KBM-7 (cell line): ENCODE results near the gene GPRIN3.
"Not testable (repeated sequence)": the region's sequence is repeated elsewhere in the genome, so short reads cannot be mapped to it uniquely, and the experiment has no call there.

Source experiments
- DNase-seq: peaks from one replicate; pipeline ENCODE4 v3.0.0-alpha.2; 2015
- in situ Hi-C: fragments of 300-500 bp; cut with MboI; formaldehyde crosslinking; loops from 2 replicates; pipeline ENCODE4 v1.14.3; 2020; ENCODE audit warnings: low sequenced_read_pairs, low pct_unique_long_range_greater_than_20kb, mixed read lengths

Gene GPRIN3

DNA sequence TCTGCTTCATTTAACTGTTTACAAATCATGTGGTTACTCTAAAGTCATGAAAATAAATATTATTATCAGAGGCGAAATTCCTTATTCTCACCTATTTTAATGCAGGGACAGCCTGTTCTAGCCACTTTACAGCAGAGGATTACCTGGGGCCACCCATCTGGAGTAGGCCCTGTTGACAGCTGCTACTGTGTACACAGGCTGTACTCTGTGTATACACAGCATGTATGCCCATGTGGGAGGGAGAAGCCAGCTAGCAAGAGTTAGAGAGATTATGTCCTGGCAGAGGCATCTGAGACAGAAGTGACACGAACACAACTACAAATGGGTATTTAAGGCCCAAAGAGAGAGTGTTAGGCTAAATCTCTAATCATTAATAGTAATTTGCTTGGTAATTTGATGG is 62.1 kb downstream of the GPRIN3 start:
- in situ Hi-C loops: no loop called here
- no peak for DNase-seq

DNA sequence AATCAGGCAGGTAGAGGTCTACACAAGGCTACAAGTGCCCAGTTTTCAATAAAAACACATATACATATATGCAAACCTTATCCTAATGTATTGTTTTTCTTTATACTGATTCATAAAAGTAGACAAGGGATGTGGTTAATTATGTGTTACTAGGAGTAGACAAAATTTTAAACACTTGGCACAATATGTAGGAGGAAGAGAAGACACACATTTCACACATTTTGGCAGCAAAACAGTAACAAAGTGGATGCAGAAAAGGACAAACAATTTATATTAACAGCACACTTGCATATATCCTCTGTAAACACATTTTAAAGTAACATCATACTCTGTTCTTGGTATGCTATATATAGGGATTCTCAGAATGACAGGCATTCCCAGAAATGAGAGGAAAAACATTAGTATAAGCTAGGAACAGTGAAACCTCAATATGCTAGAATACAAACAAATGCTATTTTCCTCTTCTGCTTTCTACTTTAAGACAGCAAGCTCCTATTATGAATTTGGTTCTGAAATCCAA is 63.8 kb downstream of the GPRIN3 start:
- DNase-seq: no peak
- in situ Hi-C loops: no loop called here

DNA sequence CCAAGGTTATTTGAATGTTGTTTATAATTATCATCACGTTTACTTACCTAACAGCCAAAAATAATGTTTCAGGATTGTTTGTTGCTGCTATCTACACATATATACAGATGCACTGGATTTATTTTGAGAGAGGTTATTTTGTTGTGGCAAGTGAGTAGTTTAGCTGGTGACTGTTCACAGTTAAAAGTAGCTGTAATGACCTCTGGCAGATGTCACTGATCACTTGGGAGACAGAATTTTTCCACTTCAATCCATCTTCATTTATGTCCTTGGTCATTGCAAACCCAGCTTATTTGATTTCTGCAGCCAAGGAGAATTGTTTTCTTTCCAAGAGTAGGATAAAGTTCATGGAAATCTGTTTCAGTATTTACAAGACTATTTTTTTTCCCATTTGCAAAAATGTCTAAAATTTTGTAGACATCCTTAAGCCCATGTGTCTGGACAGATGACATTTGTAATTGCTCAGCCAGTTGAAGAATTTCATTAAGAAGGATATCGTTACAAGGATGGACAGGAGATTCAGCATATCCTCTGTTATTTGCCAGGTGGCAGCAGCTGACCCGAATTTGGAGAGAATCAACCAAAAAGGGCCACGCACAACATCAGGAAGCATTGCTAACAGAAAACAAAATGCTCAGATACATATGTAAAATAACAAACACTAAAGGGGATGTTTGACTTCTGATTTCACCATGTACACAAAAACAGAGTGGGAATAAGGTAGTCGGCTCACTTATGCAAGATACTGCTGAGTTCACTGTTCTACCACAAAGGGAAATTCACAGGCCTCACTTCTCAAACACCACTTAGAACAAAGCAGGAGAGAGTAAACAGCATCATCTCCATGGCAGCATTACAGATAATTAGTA is 64.5 kb downstream of the GPRIN3 start:
- no peak for DNase-seq
- in situ Hi-C loops: no loop called here

DNA sequence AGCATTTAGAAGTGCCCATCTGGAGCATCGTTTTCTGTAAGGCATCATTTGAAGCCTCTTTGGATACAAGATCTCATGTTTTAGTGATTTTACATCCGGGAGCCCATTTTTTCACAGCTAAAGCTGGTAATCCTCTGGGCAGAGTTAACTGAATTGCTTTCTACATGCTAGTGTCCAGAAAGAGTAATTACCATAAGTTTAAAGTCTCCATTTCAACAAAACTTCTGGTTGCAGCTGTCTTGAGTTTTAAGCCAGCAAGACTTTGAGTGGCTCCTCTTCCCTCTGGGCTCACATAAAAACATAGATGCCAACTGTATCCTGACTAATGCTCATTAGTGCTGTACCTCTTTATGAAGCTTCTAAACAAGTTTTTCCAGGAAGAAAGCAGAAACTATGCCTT is 65.4 kb downstream of the GPRIN3 start:
- in situ Hi-C loops: no loop called here
- DNase-seq: no peak

DNA sequence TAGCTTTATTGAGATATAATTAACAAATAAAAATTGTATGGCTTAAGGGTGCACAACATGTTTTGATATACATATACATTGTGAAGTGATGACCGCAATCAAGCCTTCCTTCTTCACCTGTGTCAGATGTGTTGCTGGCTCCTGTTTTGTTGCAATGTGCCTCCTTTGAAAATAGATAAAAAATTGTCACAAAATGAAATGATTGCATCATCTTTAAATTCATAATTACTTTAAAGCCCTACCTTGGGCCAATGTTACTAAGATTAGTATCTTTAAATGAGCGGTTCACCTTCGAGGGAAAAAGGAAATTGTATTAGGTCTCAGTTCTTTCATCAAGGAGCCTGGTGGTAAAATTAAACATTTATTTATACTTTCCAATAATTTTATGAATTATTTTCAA is 77.3 kb downstream of the GPRIN3 start:
- in situ Hi-C loops: no loop called here

DNA sequence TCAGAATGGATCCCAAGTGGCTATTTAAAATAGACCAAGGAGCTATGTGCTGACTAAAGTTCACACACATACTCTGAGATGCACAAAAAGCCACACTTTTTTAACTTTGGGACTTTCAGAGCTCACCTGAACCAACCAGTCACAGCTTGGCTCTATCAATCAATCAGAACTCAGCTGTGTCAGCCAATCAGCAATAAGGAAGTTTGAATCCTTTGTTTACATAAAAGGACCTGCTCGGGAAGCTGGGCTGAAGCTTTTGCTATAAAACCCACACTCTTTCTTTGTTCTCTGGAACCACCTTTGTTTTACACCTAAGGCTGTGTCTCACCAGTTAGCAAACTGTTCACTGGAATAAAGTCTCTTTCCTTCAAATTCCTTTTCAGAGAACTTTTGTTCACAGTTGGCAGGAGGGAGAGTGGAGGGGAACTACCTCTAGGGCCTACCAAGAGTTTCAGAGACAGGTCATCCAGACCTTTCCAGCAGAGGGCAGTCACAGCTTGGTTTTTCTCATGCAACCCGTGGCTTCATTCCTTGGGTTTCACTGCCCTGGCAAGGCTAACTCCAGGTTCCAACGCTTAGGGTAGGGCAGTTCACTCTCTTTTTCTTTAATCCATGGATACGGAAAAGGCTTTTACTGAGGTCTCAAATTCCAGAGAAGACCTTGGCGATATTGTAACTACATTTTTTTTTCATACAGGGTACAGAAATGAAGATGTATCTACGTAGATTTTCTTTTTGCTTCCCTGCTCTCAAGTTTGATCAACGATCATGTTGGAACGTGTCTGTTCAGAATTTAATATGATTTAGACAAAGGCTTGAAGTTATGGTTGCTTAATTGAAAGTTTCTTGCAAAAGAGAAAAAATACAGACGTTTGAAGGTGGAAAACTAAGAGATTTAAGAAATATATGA is 80.7 kb downstream of the GPRIN3 start:
- peak; percentile 82 for DNase-seq

More for the DNA sequence above, 77.3 kb downstream of the GPRIN3 start:
- DNase-seq: no peak

DNA sequence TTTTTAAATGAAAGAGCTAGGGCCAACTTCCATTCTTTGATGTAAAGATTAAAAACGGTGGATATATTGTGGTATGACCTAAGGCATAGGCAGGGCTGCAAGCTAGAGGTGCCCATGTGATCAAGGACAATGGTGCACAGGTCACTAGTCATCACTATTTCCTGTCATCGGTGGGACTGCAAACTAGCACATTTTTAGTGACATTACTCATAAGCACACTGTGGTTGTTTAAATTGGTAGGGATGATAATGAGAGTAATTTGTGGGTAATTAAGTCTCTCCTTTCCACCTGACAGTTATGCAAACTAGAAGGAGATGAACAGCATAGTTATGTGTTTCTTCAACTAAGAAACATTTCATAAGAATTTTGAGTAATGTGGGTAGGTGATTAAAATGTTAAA is 85.4 kb downstream of the GPRIN3 start:
- no peak for DNase-seq
- in situ Hi-C loops: no loop called here

More for the DNA sequence above, 80.7 kb downstream of the GPRIN3 start:
- in situ Hi-C loops: no loop called here

DNA sequence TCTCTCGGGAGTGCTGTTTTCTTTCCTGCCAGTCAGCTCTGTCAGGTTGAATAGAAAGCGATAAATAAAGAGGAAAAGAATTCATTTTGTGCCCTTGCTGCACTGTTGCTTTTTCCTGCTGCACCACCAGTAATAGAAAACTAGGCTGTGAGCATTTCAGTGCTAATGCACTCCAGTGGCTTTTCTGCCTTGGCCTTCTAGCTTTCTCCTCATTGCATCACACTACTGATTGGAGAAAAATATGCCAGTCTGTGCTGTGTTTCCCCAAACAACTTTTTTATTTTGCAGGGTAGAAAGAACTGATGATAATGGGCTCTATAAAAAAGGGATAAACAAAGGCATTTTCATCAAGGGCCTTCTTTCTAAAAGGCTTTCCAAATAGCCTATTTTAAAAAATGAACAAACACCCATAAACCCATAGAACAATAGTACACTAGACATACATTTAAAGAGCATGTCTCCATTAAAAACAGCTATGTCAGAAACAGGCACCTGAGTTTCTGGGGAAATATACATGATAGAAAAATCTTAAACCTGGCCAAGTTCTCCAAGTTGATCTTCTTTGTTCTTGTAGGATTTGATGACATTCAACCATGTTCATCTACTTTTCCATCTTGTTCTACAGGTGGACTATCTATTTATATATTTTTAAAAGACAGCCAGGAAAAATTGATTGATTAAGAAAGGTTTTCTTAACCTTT is 86.3 kb downstream of the GPRIN3 start:
- in situ Hi-C loops: no loop called here
- DNase-seq: no peak

DNA sequence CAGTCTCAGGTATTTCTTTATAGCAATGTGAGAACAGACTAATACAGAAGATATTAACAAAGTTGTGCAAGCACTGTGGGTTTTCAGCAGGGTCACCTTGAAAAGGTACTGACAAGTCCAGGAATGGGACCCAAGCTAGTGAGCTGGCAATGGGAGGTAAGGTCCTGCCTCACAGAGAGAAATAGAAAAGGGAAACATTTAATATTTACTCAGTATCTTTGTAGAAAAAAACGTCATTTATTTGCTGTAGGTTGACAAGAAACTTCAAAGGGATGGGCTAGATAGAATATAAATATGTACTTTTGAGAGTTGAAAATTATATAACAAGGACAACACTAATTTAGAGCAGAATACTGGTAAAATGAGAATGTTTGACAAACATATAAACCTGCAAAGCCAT is 89.0 kb downstream of the GPRIN3 start:
- DNase-seq: no peak
- in situ Hi-C loops: no loop called here

DNA sequence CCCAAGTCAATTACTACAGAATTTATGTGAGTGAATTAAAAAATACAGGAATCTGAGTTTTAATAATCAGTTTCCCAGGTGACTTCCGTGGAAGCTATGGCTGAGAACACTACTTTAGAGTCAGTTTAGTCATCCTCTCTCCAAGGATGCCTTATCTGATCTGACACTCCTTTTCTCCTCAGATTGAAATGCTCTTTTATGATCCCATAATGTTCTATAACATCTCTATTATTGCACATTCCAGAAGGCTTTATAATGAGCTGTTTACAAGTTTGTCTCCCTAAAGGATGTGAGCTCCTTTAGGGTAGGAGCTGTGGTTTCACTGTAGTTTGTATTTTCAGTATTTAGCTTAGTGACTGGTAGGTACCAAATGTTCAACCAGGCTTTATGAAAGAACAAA is 90.0 kb downstream of the GPRIN3 start:
- in situ Hi-C loops: no loop called here
- no peak for DNase-seq

DNA sequence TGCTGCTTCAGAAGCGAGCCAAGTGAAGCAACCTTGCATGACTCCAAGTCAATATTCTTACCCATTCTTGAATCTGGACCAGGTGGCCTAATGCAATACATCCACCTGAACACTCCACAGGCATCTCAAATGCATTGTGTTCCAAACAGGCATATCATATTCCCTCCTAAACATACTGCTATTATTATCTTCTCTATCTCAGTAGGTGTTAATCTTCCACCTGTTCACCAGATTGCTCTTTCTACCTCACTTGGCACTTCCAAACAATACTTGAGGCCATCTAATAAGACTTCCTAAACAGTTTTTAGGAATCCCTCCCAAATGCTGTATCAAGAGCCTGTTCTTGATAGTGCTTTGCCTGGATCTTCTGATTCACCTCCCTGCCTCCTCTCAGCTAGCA is 90.7 kb downstream of the GPRIN3 start:
- in situ Hi-C loops: no loop called here
- no peak for DNase-seq

DNA sequence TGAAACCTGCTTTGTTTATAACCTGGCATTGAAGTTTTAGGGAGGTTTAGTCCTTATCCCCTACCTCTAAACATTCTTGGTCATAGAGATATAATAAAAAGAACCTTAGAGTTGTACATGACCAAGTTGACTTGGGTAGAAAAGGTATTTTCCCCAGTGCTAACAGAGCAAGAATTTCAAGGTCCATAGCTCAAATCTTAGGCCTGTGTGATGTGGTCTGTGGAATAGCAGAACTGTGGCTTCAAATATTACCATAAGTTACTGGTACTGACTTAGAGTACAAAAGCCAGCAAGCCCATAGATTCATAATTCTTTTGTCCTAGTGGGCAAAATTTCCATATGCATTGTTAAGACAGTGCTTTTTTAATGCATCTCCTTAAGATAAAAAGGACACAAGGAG is 91.2 kb downstream of the GPRIN3 start:
- in situ Hi-C loops: no loop called here
- no peak for DNase-seq

DNA sequence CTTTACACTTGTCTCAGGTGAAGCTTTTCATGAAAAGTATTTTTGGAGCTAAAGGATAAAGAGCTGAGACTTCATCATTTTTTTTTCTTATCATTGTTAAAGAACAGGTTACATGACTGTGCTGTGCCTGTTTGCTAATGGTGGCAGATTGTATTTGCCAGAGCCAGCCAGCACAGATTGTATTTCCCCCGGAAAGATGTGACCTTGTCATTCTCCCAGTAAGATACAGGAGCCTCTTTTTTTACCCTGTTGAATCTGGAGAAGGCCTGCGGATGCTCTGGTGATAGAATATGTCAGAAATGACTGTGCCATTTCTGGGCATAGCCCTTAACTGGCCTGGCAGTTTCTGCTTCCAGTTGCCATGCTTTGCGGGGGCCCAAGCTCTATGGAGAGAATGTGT is 91.9 kb downstream of the GPRIN3 start:
- in situ Hi-C loops: no loop called here

DNA sequence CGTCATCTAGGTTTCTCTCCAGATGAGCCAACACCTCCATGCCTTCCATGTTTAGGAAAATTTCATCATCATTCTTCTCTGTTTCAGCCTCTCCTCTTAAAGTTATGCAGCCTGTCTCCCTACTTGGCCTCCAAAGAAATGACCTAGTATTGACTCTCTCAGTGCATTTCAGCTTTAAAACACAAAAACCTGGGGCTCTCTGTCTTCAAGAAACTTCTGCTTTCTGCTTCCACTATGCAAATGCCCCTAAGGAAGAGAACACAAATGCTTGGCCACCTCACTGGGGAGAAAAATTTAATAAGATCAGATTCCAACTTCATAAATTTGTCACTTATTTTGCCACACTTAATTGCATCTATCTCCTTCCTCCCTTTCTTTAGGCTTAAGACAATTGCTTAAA is 93.3 kb downstream of the GPRIN3 start:
- no peak for DNase-seq
- in situ Hi-C loops: no loop called here

More for the DNA sequence above, 91.9 kb downstream of the GPRIN3 start:
- DNase-seq: no peak

DNA sequence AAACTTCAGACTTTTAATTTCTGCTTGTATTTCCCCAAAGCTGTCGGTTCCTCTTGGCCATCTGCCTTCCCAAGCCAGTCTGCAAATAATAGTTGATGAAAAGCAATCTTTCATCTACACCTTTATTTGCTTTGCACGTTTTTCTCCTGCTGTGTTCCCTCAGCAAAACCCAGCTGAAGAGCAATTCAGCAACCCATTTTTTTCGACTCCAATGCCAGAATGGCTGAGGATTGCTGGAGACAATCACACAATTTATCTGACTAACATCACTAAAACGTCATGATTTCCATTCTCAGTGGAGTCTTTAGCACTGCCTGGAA is 94.3 kb downstream of the GPRIN3 start:
- no peak for DNase-seq
- in situ Hi-C loops: no loop called here

DNA sequence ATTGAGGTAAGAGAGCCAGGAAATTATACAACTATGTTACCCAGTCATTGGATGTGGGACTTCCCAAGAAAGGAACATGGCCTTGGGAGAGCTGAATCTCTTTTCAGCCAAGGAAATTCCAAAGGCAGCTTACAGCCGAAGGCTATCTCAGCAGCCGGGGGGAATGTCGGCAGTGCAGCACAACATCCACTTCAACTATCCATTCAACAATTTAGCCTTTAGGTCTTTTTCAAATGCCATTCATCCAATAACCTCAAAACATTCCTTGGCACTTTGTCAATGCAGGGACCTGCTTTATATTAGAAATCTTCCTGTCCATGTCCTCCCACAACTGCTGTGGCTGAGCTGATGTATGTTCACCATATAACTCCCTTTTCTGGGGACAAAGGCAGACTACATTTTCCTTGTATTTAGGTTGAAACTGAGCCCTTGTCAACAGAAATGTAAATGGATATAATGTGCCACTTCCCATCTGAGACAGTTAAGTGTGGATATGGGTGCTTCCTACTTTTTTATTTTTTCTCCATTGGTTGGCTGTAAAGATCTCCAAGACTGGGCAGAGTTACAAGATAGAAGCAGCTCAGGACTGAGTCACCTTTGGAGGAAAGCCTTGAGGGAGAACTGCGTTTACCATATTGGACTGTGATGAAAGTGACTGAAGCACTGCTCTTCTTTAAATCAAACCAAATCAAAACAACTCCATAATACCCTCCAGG is 94.8 kb downstream of the GPRIN3 start:
- in situ Hi-C loops: no loop called here
- DNase-seq: no peak

DNA sequence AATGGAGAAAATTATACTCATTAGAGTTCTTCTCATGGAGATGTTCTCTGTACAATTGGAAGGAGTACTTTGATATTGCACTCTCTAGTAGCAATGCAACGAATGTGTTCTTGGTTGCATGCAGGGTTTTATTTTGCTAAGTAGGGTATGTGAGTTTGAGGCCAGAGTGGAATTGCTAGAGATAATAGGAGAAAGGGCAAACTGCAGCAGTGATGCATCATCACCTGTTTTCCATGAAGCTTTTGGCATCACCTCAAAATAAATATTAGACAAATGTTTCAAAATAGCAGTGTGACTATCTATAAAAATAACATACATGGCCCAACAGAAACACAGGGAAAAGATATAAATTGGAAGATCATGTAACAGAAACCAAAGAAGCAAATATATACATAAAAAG is 103.0 kb downstream of the GPRIN3 start:
- in situ Hi-C loops: no loop called here
- no peak for DNase-seq

DNA sequence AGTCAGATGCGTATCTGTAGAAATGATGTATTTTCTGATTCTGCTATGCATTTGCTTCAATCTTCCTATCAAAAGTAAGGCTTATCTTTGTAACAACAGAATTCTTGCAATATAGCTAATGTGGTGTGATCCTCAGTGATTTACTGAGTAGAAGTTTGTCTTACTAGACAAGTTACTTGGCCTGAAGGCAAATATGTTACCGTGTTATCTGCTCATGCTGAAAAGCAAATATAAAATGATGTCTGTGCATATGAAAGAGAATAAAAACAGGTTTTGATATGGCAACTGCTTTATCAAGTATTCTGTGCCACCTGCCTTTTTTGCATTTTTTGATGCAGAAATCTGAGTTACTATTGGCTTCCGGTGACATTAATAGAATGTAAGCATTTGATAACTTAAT is 103.7 kb downstream of the GPRIN3 start:
- DNase-seq: no peak
- in situ Hi-C loops: no loop called here

DNA sequence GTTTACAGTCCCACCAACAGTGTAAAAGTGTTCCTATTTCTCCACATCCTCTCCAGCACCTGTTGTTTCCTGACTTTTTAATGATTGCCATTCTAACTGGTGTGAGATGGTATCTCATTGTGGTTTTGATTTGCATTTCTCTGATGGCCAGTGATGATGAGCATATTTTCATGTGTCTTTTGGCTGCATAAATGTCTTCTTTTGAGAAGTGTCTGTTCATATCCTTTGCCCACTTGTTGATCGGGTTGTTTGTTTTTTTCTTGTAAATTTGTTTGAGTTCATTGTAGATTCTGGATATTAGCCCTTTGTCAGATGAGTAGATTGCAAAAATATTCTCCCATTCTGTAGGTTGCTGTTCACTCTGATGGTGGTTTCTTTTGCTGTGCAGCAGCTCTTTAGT is 108.2 kb downstream of the GPRIN3 start:
- in situ Hi-C loops: not testable (repeated sequence)

More for the DNA sequence above, 108.2 kb downstream of the GPRIN3 start:
- DNase-seq: not testable (repeated sequence)
